GM18505 (cell line): ENCODE results near the gene FBLIM1.

Source experiments
- ATAC-seq: cut with Tn5 transposase; IDR thresholded peaks from one replicate; pipeline ENCODE4 v1.9.1; 2021; ENCODE audit not compliant: unreplicated experiment
- POLR2A ChIP-seq: IDR thresholded peaks from 4 replicates; pipeline ENCODE4 v1.6.1; 2011; ENCODE audit warnings: borderline replicate concordance; ENCODE audit not compliant: insufficient read depth, insufficient read length; ENCODE audit errors: extremely low read depth

Gene FBLIM1

GRCh38 chr1:15734296-15734695 lies 24.3 kb upstream of the FBLIM1 start:
- ATAC-seq: no peak
- TF ChIP-seq POLR2A: no peak

- TF ChIP-seq POLR2A: no peak
- ATAC-seq: no peak
Observed at GRCh38 chr1:15734901-15735300, 23.7 kb upstream of the FBLIM1 start.

GRCh38 chr1:15735304-15736037 lies 23.1 kb upstream of the FBLIM1 start:
- TF ChIP-seq POLR2A: no peak
- ATAC-seq: no peak

- ATAC-seq: no peak
- TF ChIP-seq POLR2A: no peak
Observed at GRCh38 chr1:15736038-15736891, 22.3 kb upstream of the FBLIM1 start, which contains the start of gene SLC25A34. TSS of gene SLC25A34 (plus strand) at chr1:15736258. CDS start at chr1:15736486, 228 bp downstream.

- no peak for ATAC-seq
- TF ChIP-seq POLR2A: no peak
Observed at GRCh38 chr1:15736892-15737261, 21.7 kb upstream of the FBLIM1 start.

- no peak for TF ChIP-seq POLR2A
Observed at GRCh38 chr1:15737324-15738319, 21.0 kb upstream of the FBLIM1 start.

GRCh38 chr1:15738416-15739113 lies 20.0 kb upstream of the FBLIM1 start:
- ATAC-seq: no peak

More at GRCh38 chr1:15737324-15738319, 21.0 kb upstream of the FBLIM1 start:
- ATAC-seq: no peak

GRCh38 chr1:15739259-15739658 lies 19.3 kb upstream of the FBLIM1 start:
- no peak for ATAC-seq
- TF ChIP-seq POLR2A: no peak

More at GRCh38 chr1:15738416-15739113, 20.0 kb upstream of the FBLIM1 start:
- TF ChIP-seq POLR2A: no peak

- no peak for ATAC-seq
- TF ChIP-seq POLR2A: no peak
Observed at GRCh38 chr1:15739745-15740144, 18.9 kb upstream of the FBLIM1 start.

- ATAC-seq: peak; percentile 62
- TF ChIP-seq POLR2A: no peak
Observed at GRCh38 chr1:15740924-15741850, 17.4 kb upstream of the FBLIM1 start.

GRCh38 chr1:15742339-15742801 lies 16.2 kb upstream of the FBLIM1 start, which contains the start of gene TMEM82:
TSS of gene TMEM82 (plus strand) at chr1:15742499. CDS start at chr1:15742560, 61 bp downstream.
- no peak for ATAC-seq
- TF ChIP-seq POLR2A: no peak
